Measurements from ENCODE around the gene SEPTIN2.
A peak's percentile ranks its signal among the peaks of the same experiment; 100 is the strongest.
"Not testable (repeated sequence)": the region's sequence is repeated elsewhere in the genome, so short reads cannot be mapped to it uniquely, and the experiment has no call there.

The SEPTIN2 gene

GRCh38 chr2:241286348-241287090 lies 29.2 kb upstream of the SEPTIN2 start:
- DNase-seq (ENCODE audit: extremely low read depth in 1 of 2, low read depth in 1 of 2), result no peak

GRCh38 chr2:241288324-241288888 lies 27.3 kb upstream of the SEPTIN2 start:
- no peak for DNase-seq (ENCODE audit: extremely low read depth in 1 of 2, low read depth in 1 of 2)

- no peak for DNase-seq (ENCODE audit: extremely low read depth in 1 of 2, low read depth in 1 of 2)
Measured at GRCh38 chr2:241289053-241289452, 26.7 kb upstream of the SEPTIN2 start.

GRCh38 chr2:241289597-241289996 lies 26.1 kb upstream of the SEPTIN2 start:
- no peak for DNase-seq (ENCODE audit: extremely low read depth in 1 of 2, low read depth in 1 of 2)

DNA sequence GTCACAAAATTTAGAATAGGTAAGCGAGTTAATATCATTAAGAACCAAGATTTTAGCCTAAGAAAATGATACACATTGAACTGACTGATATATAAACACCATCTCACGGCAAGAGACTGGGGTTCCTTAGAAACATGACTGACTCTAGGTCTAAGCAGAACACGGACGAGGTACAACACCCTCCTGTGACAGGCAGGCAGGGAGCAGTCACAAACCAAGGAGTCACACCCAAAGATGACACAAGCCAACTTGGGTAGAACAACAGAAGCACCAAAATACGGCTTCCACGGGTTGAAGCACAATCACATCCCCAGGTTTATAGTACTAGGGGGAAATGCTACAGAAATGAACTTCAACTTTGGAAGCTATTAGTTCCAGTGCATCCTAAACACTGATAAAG lies 24.6 kb upstream of the SEPTIN2 start:
- DNase-seq (ENCODE audit: extremely low read depth in 1 of 2, low read depth in 1 of 2), result no peak

DNA sequence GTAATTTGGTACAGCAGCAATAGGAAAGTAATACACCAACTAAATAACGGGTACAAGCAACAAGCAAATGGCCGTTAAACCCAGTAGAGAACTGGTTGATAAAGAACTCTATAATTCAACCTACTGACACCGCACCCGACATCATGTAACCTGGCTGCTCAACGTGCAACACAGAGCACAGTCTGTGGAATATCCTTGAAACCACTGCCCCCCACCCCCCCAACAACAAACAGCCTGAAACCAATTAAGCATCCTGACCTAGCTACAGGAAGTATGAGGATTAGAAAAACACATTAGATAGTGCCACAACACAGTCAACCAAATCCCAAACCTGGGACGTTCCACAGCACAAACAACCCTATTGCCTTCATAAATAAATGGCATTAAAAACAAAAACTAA lies 23.7 kb upstream of the SEPTIN2 start:
- DNase-seq (ENCODE audit: extremely low read depth in 1 of 2, low read depth in 1 of 2), result no peak

DNA sequence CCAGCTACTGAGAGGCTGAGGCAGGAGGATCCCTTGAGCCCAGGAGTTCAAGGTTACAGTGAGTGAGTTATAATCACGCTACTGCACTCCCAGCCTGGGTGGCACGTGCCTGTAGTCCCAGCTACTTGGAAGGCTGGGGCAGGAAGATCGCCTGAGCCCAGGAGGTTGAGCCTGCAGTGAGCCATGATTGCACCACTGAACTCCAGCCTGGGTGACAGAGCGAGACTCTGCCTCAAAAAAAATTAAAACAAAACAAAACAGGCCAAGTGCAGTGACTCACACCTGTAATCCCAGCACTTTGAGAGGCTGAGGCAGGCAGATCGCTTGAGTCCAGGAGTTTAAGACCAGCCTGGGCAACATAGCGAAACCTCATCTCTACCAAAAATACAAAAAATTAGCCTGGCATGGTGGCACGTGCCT lies 22.3 kb upstream of the SEPTIN2 start:
- not testable (repeated sequence) for DNase-seq (ENCODE audit: extremely low read depth in 1 of 2, low read depth in 1 of 2)

- DNase-seq (ENCODE audit: extremely low read depth in 1 of 2, low read depth in 1 of 2), result no peak
Measured at GRCh38 chr2:241295326-241296095, 20.2 kb upstream of the SEPTIN2 start.

- no peak for DNase-seq (ENCODE audit: extremely low read depth in 1 of 2, low read depth in 1 of 2)
Measured at GRCh38 chr2:241296767-241297166, 19.0 kb upstream of the SEPTIN2 start.

DNA sequence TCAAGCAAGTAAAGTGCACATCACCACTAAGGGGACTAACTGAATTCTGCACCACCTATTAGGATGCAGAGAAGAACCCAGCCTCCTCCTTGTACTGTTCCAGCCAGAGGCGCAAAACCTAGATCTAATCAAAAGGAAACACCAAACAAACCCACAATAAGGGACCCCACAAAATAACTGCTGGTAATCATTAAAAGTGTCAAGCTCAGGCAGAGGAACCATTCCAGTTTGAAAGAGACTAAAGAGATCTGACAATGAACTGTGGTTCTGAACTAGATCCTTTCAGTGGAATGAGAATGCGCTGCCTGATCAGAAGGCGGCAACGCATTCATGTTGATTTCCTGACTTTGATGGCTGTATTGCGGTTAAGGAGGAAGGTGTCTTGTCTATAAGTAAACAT lies 17.1 kb upstream of the SEPTIN2 start:
- no peak for DNase-seq (ENCODE audit: extremely low read depth in 1 of 2, low read depth in 1 of 2)

DNA sequence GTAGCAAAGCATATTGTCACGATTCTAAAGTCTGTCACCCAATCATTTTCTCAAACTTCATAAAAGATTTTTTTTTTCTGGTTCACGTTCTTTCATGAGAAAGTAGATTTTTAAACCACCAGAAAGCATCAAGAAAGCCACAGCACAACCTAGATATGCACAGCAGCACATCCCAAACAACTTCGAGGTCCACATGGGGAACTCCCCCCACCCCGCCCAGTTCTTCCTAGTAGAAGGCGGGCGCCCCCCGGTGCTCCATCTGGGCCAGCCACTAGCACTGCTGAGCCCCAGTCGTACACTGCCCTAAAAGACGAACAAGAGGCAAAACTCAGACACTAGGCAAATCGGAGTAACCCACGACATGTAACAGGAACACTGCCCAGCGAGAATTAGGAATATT lies 15.7 kb upstream of the SEPTIN2 start:
- no peak for DNase-seq (ENCODE audit: extremely low read depth in 1 of 2, low read depth in 1 of 2)

GRCh38 chr2:241302083-241302482 lies 13.6 kb upstream of the SEPTIN2 start:
- no peak for DNase-seq (ENCODE audit: extremely low read depth in 1 of 2, low read depth in 1 of 2)

- DNase-seq (ENCODE audit: extremely low read depth in 1 of 2, low read depth in 1 of 2), result no peak
Measured at GRCh38 chr2:241302759-241303651, 12.7 kb upstream of the SEPTIN2 start.

GRCh38 chr2:241304039-241304670 lies 11.6 kb upstream of the SEPTIN2 start:
- no peak for DNase-seq (ENCODE audit: extremely low read depth in 1 of 2, low read depth in 1 of 2)

- no peak for DNase-seq (ENCODE audit: extremely low read depth in 1 of 2, low read depth in 1 of 2)
Measured at GRCh38 chr2:241307055-241307454, 8.7 kb upstream of the SEPTIN2 start.

GRCh38 chr2:241308267-241308666 lies 7.5 kb upstream of the SEPTIN2 start:
- DNase-seq (ENCODE audit: extremely low read depth in 1 of 2, low read depth in 1 of 2), result no peak

DNA sequence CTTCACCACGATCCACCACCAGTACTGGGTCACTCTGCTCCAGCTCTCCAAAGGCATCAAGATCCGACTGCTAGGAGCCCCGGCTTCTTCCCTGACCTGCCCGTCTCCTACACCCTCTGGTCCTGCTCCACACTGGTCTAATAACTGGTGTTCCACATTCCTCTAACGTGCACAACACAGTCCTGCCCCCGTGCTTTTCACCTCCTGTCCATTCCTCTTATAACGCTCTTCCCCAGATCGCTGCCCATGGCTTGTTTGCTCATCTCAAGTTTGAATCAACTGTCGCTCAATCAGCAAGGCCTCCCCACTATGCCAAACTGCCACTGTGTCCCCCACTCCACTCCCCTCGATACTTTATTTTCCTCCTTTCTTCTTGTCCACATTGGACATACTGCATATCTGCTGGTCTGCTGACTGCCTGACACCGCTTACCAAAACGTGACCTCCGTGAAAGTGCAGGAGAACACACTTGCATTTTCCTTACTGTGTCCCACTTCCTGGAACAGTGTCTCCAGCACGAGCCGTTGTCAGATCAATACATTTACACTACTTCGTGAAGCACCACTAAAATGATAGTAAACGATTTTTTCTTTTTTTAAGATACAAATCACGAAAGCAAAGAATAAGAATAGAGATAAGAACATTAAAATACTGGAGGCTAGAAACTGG lies 6.8 kb upstream of the SEPTIN2 start:
- no peak for DNase-seq (ENCODE audit: extremely low read depth in 1 of 2, low read depth in 1 of 2)

- DNase-seq (ENCODE audit: extremely low read depth in 1 of 2, low read depth in 1 of 2), result peak in 1 of 2 donors; percentile 66
Measured at GRCh38 chr2:241309684-241310117, 6.0 kb upstream of the SEPTIN2 start.

DNA sequence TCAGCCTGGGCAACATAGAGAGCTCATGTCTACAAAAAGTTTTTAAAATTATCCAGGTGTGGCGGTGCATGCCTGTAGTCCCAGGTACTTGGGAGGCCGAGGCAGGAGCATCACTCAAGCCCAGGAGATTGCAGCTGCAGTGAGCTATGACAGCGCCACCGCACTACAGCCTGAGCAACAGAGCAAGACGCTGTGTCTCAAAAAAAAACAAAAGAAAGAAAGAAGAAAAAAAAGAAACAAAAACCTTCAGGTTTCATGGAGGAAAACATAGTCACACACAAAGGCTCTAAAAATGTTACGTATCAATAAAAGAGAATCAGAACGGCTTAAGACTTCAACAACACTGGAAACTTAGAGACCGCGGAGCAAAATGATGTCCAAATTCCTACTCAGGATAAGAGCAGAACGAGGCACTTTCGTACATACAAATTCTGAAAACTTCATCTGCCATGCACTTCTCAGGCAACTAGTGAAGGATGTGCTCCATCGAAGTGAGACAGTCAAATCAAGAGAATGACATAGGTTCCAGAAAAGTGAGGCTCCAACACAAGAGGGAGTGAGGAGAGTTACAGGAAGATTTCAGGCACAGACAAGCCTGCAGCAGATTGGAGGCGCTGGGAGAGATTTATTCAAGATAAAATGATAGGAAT lies 4.7 kb upstream of the SEPTIN2 start:
- DNase-seq (ENCODE audit: extremely low read depth in 1 of 2, low read depth in 1 of 2), result no peak

All from stimulated activated CD8-positive, alpha-beta memory T cell treated with anti-CD3 and anti-CD28 coated beads, Interleukin-7, amount 100 ng/mL, for 48 hours (primary cell).